HG02884 (cell line): Measurements from ENCODE around the gene FER.
"Not testable (repeated sequence)": the region's sequence is repeated elsewhere in the genome, so short reads cannot be mapped to it uniquely, and the experiment has no call there.

Source experiments
- ATAC-seq: cut with Tn5 transposase; IDR thresholded peaks from one replicate; pipeline ENCODE4 v1.9.1; 2021; ENCODE audit warnings: mild to moderate bottlenecking, moderate library complexity; ENCODE audit not compliant: unreplicated experiment

The FER gene

GRCh38 chr5:108743846-108744245 is 3.9 kb upstream of the FER start:
- ATAC-seq = no peak

GRCh38 chr5:108747111-108747773 is 455 bp upstream of the FER start:
- no peak for ATAC-seq

- peak; percentile 94 for ATAC-seq
Observed at GRCh38 chr5:108748401-108749127, 867 bp downstream of the FER start.

- ATAC-seq = peak; percentile 24
Observed at GRCh38 chr5:108749128-108749861, 1.6 kb downstream of the FER start.

- ATAC-seq = no peak
Observed at GRCh38 chr5:108753331-108753730, 5.6 kb downstream of the FER start.

GRCh38 chr5:108753877-108754276 is 6.2 kb downstream of the FER start:
- no peak for ATAC-seq

- ATAC-seq = no peak
Observed at GRCh38 chr5:108760512-108760911, 12.8 kb downstream of the FER start.

- no peak for ATAC-seq
Observed at GRCh38 chr5:108762660-108763059, 15.0 kb downstream of the FER start.

- no peak for ATAC-seq
Observed at GRCh38 chr5:108763222-108763916, 15.7 kb downstream of the FER start.

- ATAC-seq = no peak
Observed at GRCh38 chr5:108765647-108766046, 17.9 kb downstream of the FER start.

- ATAC-seq = not testable (repeated sequence)
Observed at GRCh38 chr5:108766916-108767315, 19.2 kb downstream of the FER start.

- peak; percentile 66 for ATAC-seq
Observed at GRCh38 chr5:108769352-108769751, 21.7 kb downstream of the FER start.

- no peak for ATAC-seq
Observed at GRCh38 chr5:108772626-108773025, 24.9 kb downstream of the FER start.

- ATAC-seq = no peak
Observed at GRCh38 chr5:108773330-108773729, 25.6 kb downstream of the FER start.

GRCh38 chr5:108774079-108774478 is 26.4 kb downstream of the FER start:
- ATAC-seq = not testable (repeated sequence)

GRCh38 chr5:108777582-108777981 is 29.9 kb downstream of the FER start:
- ATAC-seq = not testable (repeated sequence)

GRCh38 chr5:108784577-108784976 is 36.9 kb downstream of the FER start:
- not testable (repeated sequence) for ATAC-seq

GRCh38 chr5:108786806-108787483 is 39.2 kb downstream of the FER start:
- no peak for ATAC-seq

GRCh38 chr5:108788142-108788541 is 40.4 kb downstream of the FER start:
- no peak for ATAC-seq

- ATAC-seq = no peak
Observed at GRCh38 chr5:108793207-108793606, 45.5 kb downstream of the FER start.

GRCh38 chr5:108794349-108794748 is 46.7 kb downstream of the FER start:
- ATAC-seq = not testable (repeated sequence)
